Activated CD4-positive, alpha-beta memory T cell treated with anti-CD3 and anti-CD28 coated beads for 36 hours (primary cell): Measurements from ENCODE around the gene MYF5. TPM values are rescaled to one million over a fixed set of nuclear protein-coding genes. Genes with fewer than 3 reads are reported as not detected.

Source experiments
- CTCF ChIA-PET: fragments of 350-600 bp; sonication (Branson Sonifier 250); formaldehyde crosslinking; loops from one replicate; lab custom pipeline; 2021; ENCODE audit warnings: antibody characterized with exemption, inconsistent platforms; lab: Charles Lee
- POLR2A ChIA-PET: fragments of 350-600 bp; sonication (Branson Sonifier 250); formaldehyde crosslinking; loops from one replicate; lab custom pipeline; 2021; ENCODE audit warnings: antibody characterized with exemption; lab: Charles Lee
- DNase-seq: peaks from one replicate; pipeline ENCODE4 v3.0.0-alpha.2; 2020
- H3K27ac Mint-ChIP-seq: one replicate; pipeline ENCODE4 v1.8.0; 2021; ENCODE audit warnings: mixed read lengths
- H3K27me3 Mint-ChIP-seq: one replicate; pipeline ENCODE4 v1.8.0; 2021; ENCODE audit warnings: mixed read lengths
- H3K36me3 Mint-ChIP-seq: one replicate; pipeline ENCODE4 v1.8.0; 2021; ENCODE audit warnings: mixed read lengths
- H3K4me1 Mint-ChIP-seq: one replicate; pipeline ENCODE4 v1.8.0; 2021; ENCODE audit warnings: low read depth, mixed read lengths
- H3K4me3 Mint-ChIP-seq: one replicate; pipeline ENCODE4 v1.8.0; 2021; ENCODE audit warnings: mild to moderate bottlenecking, mixed read lengths
- H3K9me3 Mint-ChIP-seq: one replicate; pipeline ENCODE4 v1.8.0; 2021; ENCODE audit warnings: mixed read lengths
- intact Hi-C: fragments of 100-400 bp; cut with micrococcal nuclease; formaldehyde crosslinking; loops from one replicate; pipeline ENCODE4 v1.15.1; 2023
- total RNA-seq, 2 experiments: library from RNA; stranded (reverse); gene quantifications; one replicate each; pipeline ENCODE4 v1.2.3, GENCODE V29; 2021

The MYF5 gene
- total RNA-seq, 2 experiments from 2014 or later, result not detected

GRCh38 chr12:80697270-80697887 lies 19.3 kb upstream of the MYF5 start:
- intact Hi-C loops, result no loop called here
- DNase-seq, result no peak
- CTCF ChIA-PET, result no interaction called here

GRCh38 chr12:80698256-80698655 lies 18.5 kb upstream of the MYF5 start:
- intact Hi-C loops, result no loop called here
- ChIA-PET CTCF (no interaction called here), POLR2A (no interaction called here)
- H3K4me3 Mint-ChIP-seq, result no peak overlapping the region
- H3K9me3 Mint-ChIP-seq, result no peaks in the 10 kb centered on the region
- no peak for DNase-seq
- H3K27ac Mint-ChIP-seq, result no peak overlapping the region
- no peaks in the 10 kb centered on the region for H3K27me3 Mint-ChIP-seq
- H3K36me3 Mint-ChIP-seq, result no peaks in the 10 kb centered on the region
- no peaks in the 10 kb centered on the region for H3K4me1 Mint-ChIP-seq

More at GRCh38 chr12:80697270-80697887, 19.3 kb upstream of the MYF5 start:
- Mint-ChIP-seq H3K27ac (no peak overlapping the region), H3K36me3 (no peaks in the 10 kb centered on the region), H3K4me3 (no peak overlapping the region), H3K9me3 (no peaks in the 10 kb centered on the region), H3K27me3 (no peaks in the 10 kb centered on the region), H3K4me1 (no peaks in the 10 kb centered on the region)
- POLR2A ChIA-PET, result no interaction called here

GRCh38 chr12:80698847-80699542 lies 17.7 kb upstream of the MYF5 start:
- Mint-ChIP-seq H3K27ac (no peak overlapping the region), H3K4me3 (no peak overlapping the region), H3K36me3 (no peaks in the 10 kb centered on the region), H3K4me1 (no peaks in the 10 kb centered on the region), H3K27me3 (no peaks in the 10 kb centered on the region), H3K9me3 (no peaks in the 10 kb centered on the region)
- CTCF ChIA-PET, result no interaction called here
- POLR2A ChIA-PET, result no interaction called here
- no peak for DNase-seq
- intact Hi-C loops, result no loop called here

- DNase-seq, result no peak
- Mint-ChIP-seq H3K36me3 (no peaks in the 10 kb centered on the region), H3K27ac (no peak overlapping the region), H3K9me3 (no peaks in the 10 kb centered on the region), H3K4me1 (no peaks in the 10 kb centered on the region), H3K4me3 (no peak overlapping the region), H3K27me3 (no peaks in the 10 kb centered on the region)
- intact Hi-C loops, result no loop called here
- POLR2A ChIA-PET, result no interaction called here
- CTCF ChIA-PET, result no interaction called here
Observed at GRCh38 chr12:80700327-80700726, 16.4 kb upstream of the MYF5 start.

- Mint-ChIP-seq H3K9me3 (no peaks in the 10 kb centered on the region), H3K27me3 (no peaks in the 10 kb centered on the region), H3K4me3 (no peak overlapping the region), H3K36me3 (no peaks in the 10 kb centered on the region), H3K27ac (no peak overlapping the region), H3K4me1 (no peaks in the 10 kb centered on the region)
- CTCF ChIA-PET, result no interaction called here
- intact Hi-C loops, result no loop called here
- no peak for DNase-seq
- POLR2A ChIA-PET, result no interaction called here
Observed at GRCh38 chr12:80701388-80701787, 15.3 kb upstream of the MYF5 start.

GRCh38 chr12:80702889-80703805 lies 13.6 kb upstream of the MYF5 start:
- intact Hi-C loops, result no loop called here
- POLR2A ChIA-PET, result no interaction called here
- H3K27ac Mint-ChIP-seq, result no peak overlapping the region

GRCh38 chr12:80704420-80704819 lies 12.3 kb upstream of the MYF5 start:
- Mint-ChIP-seq H3K27me3 (peaks cover 17% of the 10 kb centered on the region), H3K27ac (no peak overlapping the region), H3K9me3 (no peaks in the 10 kb centered on the region), H3K4me3 (no peak overlapping the region), H3K36me3 (peaks cover 1% of the 10 kb centered on the region), H3K4me1 (no peaks in the 10 kb centered on the region)
- intact Hi-C loops, result no loop called here
- ChIA-PET POLR2A (no interaction called here), CTCF (no interaction called here)
- DNase-seq, result no peak

More at GRCh38 chr12:80702889-80703805, 13.6 kb upstream of the MYF5 start:
- H3K36me3 Mint-ChIP-seq, result no peaks in the 10 kb centered on the region
- no peaks in the 10 kb centered on the region for H3K4me1 Mint-ChIP-seq
- H3K4me3 Mint-ChIP-seq, result no peak overlapping the region
- peaks cover 8% of the 10 kb centered on the region for H3K27me3 Mint-ChIP-seq
- CTCF ChIA-PET, result no interaction called here
- no peak for DNase-seq
- no peaks in the 10 kb centered on the region for H3K9me3 Mint-ChIP-seq

GRCh38 chr12:80707126-80707829 lies 9.4 kb upstream of the MYF5 start, which contains the start of gene MYF6:
Gene MYF6, plus strand, starts transcription at chr12:80707634. Its CDS starts 86 bp downstream, at chr12:80707720.
- Mint-ChIP-seq H3K4me3 (no peak within 1 kb of the TSS), H3K4me1 (no peaks in the 10 kb centered on the region), H3K36me3 (peaks cover 1% of the 10 kb centered on the region), H3K27me3 (peaks cover 20% of the 10 kb centered on the region), H3K27ac (no peak within 1 kb of the TSS), H3K9me3 (no peaks in the 10 kb centered on the region)
- ChIA-PET POLR2A (no interaction called here), CTCF (no interaction called here)
- no peak for DNase-seq
- intact Hi-C loops, result no loop called here

GRCh38 chr12:80707830-80708258 lies 8.9 kb upstream of the MYF5 start:
- ChIA-PET POLR2A (no interaction called here), CTCF (no interaction called here)
- DNase-seq, result no peak
- Mint-ChIP-seq H3K4me3 (no peak overlapping the region), H3K4me1 (no peaks in the 10 kb centered on the region), H3K27ac (no peak overlapping the region), H3K9me3 (no peaks in the 10 kb centered on the region), H3K27me3 (peaks cover 20% of the 10 kb centered on the region), H3K36me3 (peaks cover 1% of the 10 kb centered on the region)
- intact Hi-C loops, result no loop called here

GRCh38 chr12:80708259-80708974 lies 8.3 kb upstream of the MYF5 start:
- CTCF ChIA-PET, result no interaction called here
- Mint-ChIP-seq H3K27ac (no peak overlapping the region), H3K27me3 (peaks cover 20% of the 10 kb centered on the region), H3K36me3 (peaks cover 1% of the 10 kb centered on the region), H3K4me1 (no peaks in the 10 kb centered on the region), H3K9me3 (no peaks in the 10 kb centered on the region), H3K4me3 (no peak overlapping the region)
- intact Hi-C loops, result no loop called here
- no peak for DNase-seq
- POLR2A ChIA-PET, result no interaction called here

- no peak overlapping the region for H3K27ac Mint-ChIP-seq
- ChIA-PET POLR2A (no interaction called here), CTCF (no interaction called here)
- no peaks in the 10 kb centered on the region for H3K9me3 Mint-ChIP-seq
- H3K4me3 Mint-ChIP-seq, result no peak overlapping the region
- H3K36me3 Mint-ChIP-seq, result peaks cover 1% of the 10 kb centered on the region
- intact Hi-C loops, result no loop called here
- no peaks in the 10 kb centered on the region for H3K4me1 Mint-ChIP-seq
- peaks cover 20% of the 10 kb centered on the region for H3K27me3 Mint-ChIP-seq
- no peak for DNase-seq
Observed at GRCh38 chr12:80708975-80709328, 7.8 kb upstream of the MYF5 start.
